Measurements from ENCODE around the gene PCDHGB4. TPM values are rescaled to one million over a fixed set of nuclear protein-coding genes. Genes with fewer than 3 reads are reported as not detected.

Gene PCDHGB4
- total and polyA plus RNA-seq, 9 of the 15 experiments (the other 6 are each of a cell fraction or from before 2014, with no cell fraction given) = 0.01 to 0.14 (median 0.03) TPM; not detected in 5

GRCh38 chr5:141359790-141360426, 27.6 kb upstream of the PCDHGB4 start, which contains the start of gene PCDHGB2:
TSS of gene PCDHGB2 (plus strand) at chr5:141359994. CDS start at chr5:141360136, 142 bp downstream.
- Histone ChIP-seq H3K9me3 (replicated peaks; ENCODE audit: control insufficient read depth, insufficient read depth, low read depth, low read length) (no peaks in the 10 kb centered on the region; the same call in 1 of the 2 replicates), H3K4me2 (ENCODE audit: insufficient read depth, low read length) (peak within 1 kb of the TSS; percentile 35), H3K36me3 (ENCODE audit: control insufficient read depth, insufficient read depth, low read length) (no peaks in the 10 kb centered on the region), H3K9me1 (ENCODE audit: control insufficient read depth, insufficient read depth, low read length) (no peaks in the 10 kb centered on the region), H3K79me2 (ENCODE audit: control insufficient read depth, insufficient read depth, low read length) (no peaks in the 10 kb centered on the region), H3K27me3 (ENCODE audit: control insufficient read depth in 2 of 2, insufficient read depth in 2 of 2, low read length in 2 of 2) (peaks cover 0 to 28% of the 10 kb centered on the region in 2 experiments; a peak in 3 of 5 replicates), H3K4me1 (replicated peaks in 1 of 2; ENCODE audit: control insufficient read depth in 2 of 2, insufficient read depth in 2 of 2, low read length in 2 of 2) (peaks cover 3 to 17% of the 10 kb centered on the region in 2 experiments; a peak in 3 of 5 replicates), H3K9ac (ENCODE audit: insufficient read depth in 1 of 2, low read depth in 2 of 2, low read length in 2 of 2) (peak within 1 kb of the TSS in 1 of 2 experiments; percentile 56; a peak in 2 of 4 replicates), H2AFZ (ENCODE audit: low read depth, low read length) (peak within 1 kb of the TSS; percentile 47; the same call in 1 of the 2 replicates), H3K4me3 (peak within 1 kb of the TSS; percentile 33), H3K27ac (ENCODE audit: extremely low read depth, low read depth, low read length) (no peak within 1 kb of the TSS), H4K20me1 (replicated peaks; ENCODE audit: control insufficient read depth, insufficient read depth, low read length) (no peaks in the 10 kb centered on the region)
- FAIRE-seq = peak; percentile 66
- in situ Hi-C loops (cut with MboI) (no loop called here), intact Hi-C loops (cut with micrococcal nuclease) (no loop called here)
- ATAC-seq = peak; percentile 76
- WGBS (ENCODE audit: insufficient coverage, low coverage, missing lambda C conversion rate) = 10% methylated on average over 24 of the region's 24 CpGs
- ChIA-PET POLR2A (no interaction called here), CTCF (ENCODE audit: low intra/inter-chr PET ratio) (interaction anchor here (1.0 to 2.3 kb wide), 3 partner anchors 152 to 204 kb away, joined by 3 to 12 read pairs (median 4); no protein-coding TSS in a partner anchor)
- BruUV-seq (replicated peaks) = no TSS peak
- peak in 2 of 4 experiments; percentile 40 to 56 for DNase-seq (ENCODE audit: extremely low read depth in 1 of 4, low spot score in 3 of 4)
- TF ChIP-seq MCM5 (IDR thresholded peaks at IDR 0.05; ENCODE audit: low read depth) (no peak), RNF219 (CRISPR knock-in tag; IDR thresholded peaks at IDR 0.05) (no peak), ZNF785 (CRISPR knock-in tag; IDR thresholded peaks at IDR 0.05) (no peak), GTF3C2 (IDR thresholded peaks at IDR 0.05; ENCODE audit: borderline replicate concordance, extremely low read depth, insufficient read length) (no peak), KDM5B (IDR thresholded peaks at IDR 0.05; ENCODE audit: insufficient replicate concordance, low read depth, low read length) (no peak), ZBTB11 (CRISPR knock-in tag; IDR thresholded peaks at IDR 0.05) (no peak), SMC3 (conservative IDR thresholded peaks at IDR 0.05; ENCODE audit: insufficient read depth, low read depth, low read length) (0 out of 2 replicates have a peak, but pooled peaks have one; percentile 4), ZNF584 (CRISPR knock-in tag; IDR thresholded peaks at IDR 0.05; ENCODE audit: low read depth) (no peak)
